HCT116 (cell line): ENCODE measurements around the gene MSTN.

Source experiments
- CTCF ChIP-seq, 3 experiments: fragments of 200-600 bp in 1 of 3; sonication (generic) in 1 of 3; IDR thresholded peaks in 2 of 3; conservative IDR thresholded peaks in 1 of 3; 2 replicates each; pipeline ENCODE4 v1.5.1; 2012 to 2017; ENCODE audit warnings: low read depth in 2 of 3, low read length in 2 of 3, antibody characterized with exemption in 1 of 3, borderline replicate concordance in 1 of 3, control low read depth in 1 of 3, mild to moderate bottlenecking in 1 of 3, mixed read lengths in 1 of 3, mixed run types in 1 of 3, moderate library complexity in 1 of 3; ENCODE audit not compliant: insufficient read depth in 1 of 3
- EGR1 ChIP-seq: IDR thresholded peaks from 2 replicates; pipeline ENCODE4 v1.6.1; 2012; ENCODE audit warnings: low read depth
- EZH2 ChIP-seq: fragments of 200-600 bp; sonication (generic); IDR thresholded peaks from 2 replicates; pipeline ENCODE4 v1.6.1; 2017; ENCODE audit warnings: antibody characterized with exemption, mixed run types
- JUND ChIP-seq: IDR thresholded peaks from 2 replicates; pipeline ENCODE4 v1.6.1; 2012
- POLR2A ChIP-seq: IDR thresholded peaks from 2 replicates; pipeline ENCODE4 v1.7.0; 2011; ENCODE audit warnings: borderline replicate concordance; ENCODE audit not compliant: insufficient read depth, insufficient read length; ENCODE audit errors: extremely low read depth
- POLR2AphosphoS5 ChIP-seq: IDR thresholded peaks from 2 replicates; pipeline ENCODE4 v1.6.1; 2011; ENCODE audit warnings: mild to moderate bottlenecking, low read depth, low read length, moderate library complexity
- REST ChIP-seq: IDR thresholded peaks from 2 replicates; pipeline ENCODE4 v1.6.1; 2012; ENCODE audit warnings: low read depth

GRCh38 chr2:190068764-190069163, 6.2 kb upstream of the MSTN start:
- TF ChIP-seq JUND (no peak), CTCF (IDR thresholded peaks at IDR 0.05 in 2 of 3, conservative IDR thresholded peaks at IDR 0.05 in 1 of 3; ENCODE audit: borderline replicate concordance in 1 of 3, insufficient read depth in 1 of 3, low read depth in 2 of 3, low read length in 2 of 3) (no peak), REST (no peak), EGR1 (no peak), EZH2 (no peak), POLR2AphosphoS5 (no peak), POLR2A (no peak)
